D721Med (cell line): ENCODE measurements around the gene SLC25A34.

Experiments
- DNase-seq: peaks from one replicate; pipeline ENCODE4 v3.0.0; 2011; ENCODE audit warnings: low spot score; ENCODE audit not compliant: insufficient read length
- FAIRE-seq: peaks from 2 replicates; lab custom pipeline; 2011; peaks lifted over from hg19 to GRCh38; lab: Jason Lieb, UNC
- CTCF ChIP-seq: IDR thresholded peaks from 2 replicates; pipeline ENCODE4 v1.5.1; 2012; ENCODE audit warnings: mild to moderate bottlenecking, control low read depth; ENCODE audit not compliant: insufficient read depth; ENCODE audit errors: missing control alignments

Gene SLC25A34

GRCh38 chr1:15771836-15772515 is 35.9 kb downstream of the SLC25A34 start:
- no peak for DNase-seq
- FAIRE-seq = no peak
- no peak for TF ChIP-seq CTCF

- DNase-seq = no peak
- no peak for FAIRE-seq
- no peak for TF ChIP-seq CTCF
These were observed 39.6 kb downstream of the SLC25A34 start for GRCh38 chr1:15775706-15776105.

- DNase-seq = no peak
- FAIRE-seq = no peak
- TF ChIP-seq CTCF = no peak
These were observed 42.0 kb downstream of the SLC25A34 start for GRCh38 chr1:15777909-15778707.

- FAIRE-seq (no peak), DNase-seq (no peak)
- no peak for TF ChIP-seq CTCF
These were observed 49.6 kb downstream of the SLC25A34 start for GRCh38 chr1:15785683-15786082.

GRCh38 chr1:15786581-15786980 is 50.5 kb downstream of the SLC25A34 start:
- no peak for TF ChIP-seq CTCF
- DNase-seq = no peak
- no peak for FAIRE-seq

- FAIRE-seq (no peak), DNase-seq (no peak)
- TF ChIP-seq CTCF = no peak
These were observed 52.7 kb downstream of the SLC25A34 start for GRCh38 chr1:15788624-15789301.
